H9 (cell line): ENCODE results near the gene BRCA1. TPM values are rescaled to one million over a fixed set of nuclear protein-coding genes. Genes with fewer than 3 reads are reported as not detected.

Experiments
- DNase-seq: peaks from one replicate; pipeline ENCODE4 v3.0.0-alpha.2; 2017
- H2AFZ ChIP-seq: one replicate; pipeline ENCODE4 v1.6.1; 2013; ENCODE audit warnings: mild to moderate bottlenecking, low read length, control low read depth, moderate library complexity
- H2AK5ac ChIP-seq: 2 replicates; pipeline ENCODE4 v1.6.1; 2013; ENCODE audit warnings: low read length, control low read depth, mixed read lengths; ENCODE audit not compliant: insufficient read length
- H2BK120ac ChIP-seq: one replicate; pipeline ENCODE4 v1.6.1; 2013; ENCODE audit warnings: low read depth, mild to moderate bottlenecking, low read length, control low read depth, inconsistent platforms; ENCODE audit not compliant: poor library complexity, severe bottlenecking
- H2BK12ac ChIP-seq: 2 replicates; pipeline ENCODE4 v1.6.1; 2013; ENCODE audit warnings: low read length, control low read depth, mixed read lengths, low read depth; ENCODE audit not compliant: insufficient read length
- H2BK15ac ChIP-seq: 2 replicates; pipeline ENCODE4 v1.6.1; 2013; ENCODE audit warnings: low read depth, low read length, control low read depth
- H2BK20ac ChIP-seq: one replicate; pipeline ENCODE4 v1.6.1; 2013; ENCODE audit warnings: low read depth, mild to moderate bottlenecking, low read length, control low read depth, inconsistent platforms; ENCODE audit not compliant: poor library complexity, severe bottlenecking
- H2BK5ac ChIP-seq: 2 replicates; pipeline ENCODE4 v1.6.1; 2013; ENCODE audit warnings: low read length, control low read depth, mixed read lengths; ENCODE audit not compliant: insufficient read length
- H3K14ac ChIP-seq: 2 replicates; pipeline ENCODE4 v1.6.1; 2013; ENCODE audit warnings: low read length, control low read depth; ENCODE audit not compliant: insufficient read depth
- H3K18ac ChIP-seq: 2 replicates; pipeline ENCODE4 v1.6.1; 2013; ENCODE audit warnings: low read depth, mild to moderate bottlenecking, mixed read lengths, low read length, control low read depth; ENCODE audit not compliant: insufficient read length
- H3K23ac ChIP-seq: 2 replicates; pipeline ENCODE4 v1.6.1; 2013; ENCODE audit warnings: low read length, control low read depth, mixed read lengths, low read depth; ENCODE audit not compliant: insufficient read length
- H3K23me2 ChIP-seq: 2 replicates; pipeline ENCODE4 v1.6.1; 2013; ENCODE audit warnings: low read depth, mild to moderate bottlenecking, mixed read lengths, low read length, control low read depth; ENCODE audit not compliant: insufficient read length, poor library complexity, severe bottlenecking
- H3K27ac ChIP-seq: 2 replicates; pipeline ENCODE4 v1.5.1; 2013; ENCODE audit warnings: low read length, control low read depth, mixed read lengths, low read depth; ENCODE audit not compliant: insufficient read length
- H3K27me3 ChIP-seq: 2 replicates; pipeline ENCODE4 v1.6.1; 2013; ENCODE audit warnings: low read length, control low read depth, inconsistent platforms; ENCODE audit not compliant: insufficient read depth
- H3K4ac ChIP-seq: 2 replicates; pipeline ENCODE4 v1.6.1; 2013; ENCODE audit warnings: low read depth, mild to moderate bottlenecking, control low read depth, inconsistent platforms, low read length, moderate library complexity
- H3K4me1 ChIP-seq: 2 replicates; pipeline ENCODE4 v1.6.1; 2013; ENCODE audit warnings: low read length, control low read depth, inconsistent platforms; ENCODE audit not compliant: insufficient read depth
- H3K4me2 ChIP-seq: 2 replicates; pipeline ENCODE4 v1.6.1; 2013; ENCODE audit warnings: low read length, control low read depth, mixed read lengths; ENCODE audit not compliant: insufficient read length, insufficient read depth
- H3K56ac ChIP-seq: 2 replicates; pipeline ENCODE4 v1.6.1; 2013; ENCODE audit warnings: low read depth, mild to moderate bottlenecking, mixed read lengths, low read length, control low read depth; ENCODE audit not compliant: insufficient read length
- H3K79me1 ChIP-seq: 2 replicates; pipeline ENCODE4 v1.6.1; 2013; ENCODE audit warnings: low read depth, mild to moderate bottlenecking, moderate library complexity, low read length, control low read depth, inconsistent platforms; ENCODE audit not compliant: insufficient read depth, poor library complexity, severe bottlenecking
- H3K79me2 ChIP-seq: 2 replicates; pipeline ENCODE4 v1.6.1; 2013; ENCODE audit warnings: low read length, control low read depth, inconsistent platforms; ENCODE audit not compliant: insufficient read depth
- H3K9ac ChIP-seq: 2 replicates; pipeline ENCODE4 v1.6.1; 2013; ENCODE audit warnings: low read length, control low read depth, mixed read lengths; ENCODE audit not compliant: insufficient read length; ENCODE audit errors: extremely low read depth
- H3K9me3 ChIP-seq: one replicate; pipeline ENCODE4 v1.6.1; 2013; ENCODE audit warnings: low read depth, low read length, inconsistent platforms; ENCODE audit not compliant: control insufficient read depth
- H3T11ph ChIP-seq: one replicate; pipeline ENCODE4 v1.6.1; 2013; ENCODE audit warnings: mild to moderate bottlenecking, low read length, control low read depth, inconsistent platforms
- H4K20me1 ChIP-seq: one replicate; pipeline ENCODE4 v1.6.1; 2013; ENCODE audit not compliant: control insufficient read depth, insufficient read length, insufficient read depth
- H4K5ac ChIP-seq: 2 replicates; pipeline ENCODE4 v1.6.1; 2013; ENCODE audit warnings: low read depth, mild to moderate bottlenecking, mixed read lengths, low read length, control low read depth; ENCODE audit not compliant: insufficient read length
- H4K8ac ChIP-seq: replicated peaks from 2 replicates; pipeline ENCODE4 v1.6.1; 2013; ENCODE audit warnings: low read length, control low read depth, mixed read lengths, low read depth; ENCODE audit not compliant: insufficient read length
- H4K91ac ChIP-seq: 2 replicates; pipeline ENCODE4 v1.6.1; 2013; ENCODE audit warnings: low read depth, mild to moderate bottlenecking, moderate library complexity, mixed read lengths, low read length, control low read depth; ENCODE audit not compliant: insufficient read length
- H3K27ac Mint-ChIP-seq, 3 experiments: 2 replicates in 2 of 3; 3 replicates in 1 of 3; pipeline ENCODE4 v1.8.0; 2020 to 2021; ENCODE audit warnings: mixed read lengths in 3 of 3, mild to moderate bottlenecking in 1 of 3, moderate library complexity in 1 of 3
- H3K27me3 Mint-ChIP-seq: 2 replicates; pipeline ENCODE4 v1.8.0; 2021; ENCODE audit warnings: low read depth, mild to moderate bottlenecking, moderate library complexity, mixed read lengths
- H3K36me3 Mint-ChIP-seq, 3 experiments: 2 replicates in 2 of 3; 3 replicates in 1 of 3; pipeline ENCODE4 v1.8.0; 2020 to 2021; ENCODE audit warnings: low read depth in 3 of 3, mixed read lengths in 3 of 3; ENCODE audit not compliant: insufficient read depth in 1 of 3
- H3K4me1 Mint-ChIP-seq, 2 experiments: 2 replicates each; pipeline ENCODE4 v1.8.0; 2020; ENCODE audit warnings: mixed read lengths in 2 of 2
- H3K4me3 Mint-ChIP-seq, 2 experiments: 2 replicates in 1 of 2; 3 replicates in 1 of 2; pipeline ENCODE4 v1.8.0; 2020 to 2021; ENCODE audit warnings: mild to moderate bottlenecking in 2 of 2, mixed read lengths in 2 of 2, moderate library complexity in 1 of 2
- H3K9me3 Mint-ChIP-seq, 2 experiments: 2 replicates in 1 of 2; 3 replicates in 1 of 2; pipeline ENCODE4 v1.8.0; 2020; ENCODE audit warnings: mild to moderate bottlenecking in 2 of 2, mixed read lengths in 2 of 2, moderate library complexity in 1 of 2
- WGBS: extraction: QIAGEN DNeasy Blood & Tissue Kit; methylation state at CpG from one replicate; pipeline ENCODE4 v1.1.7; 2013; ENCODE audit warnings: missing lambda C conversion rate, low lambda C conversion rate, mixed read lengths; ENCODE audit not compliant: insufficient read length; ENCODE audit errors: extremely low coverage; 5-methylcytosine and 5-hydroxymethylcytosine counted together
- total RNA-seq: library from RNA; stranded (reverse); gene quantifications from 2 replicates; pipeline ENCODE4 v1.2.1, GENCODE V29; 2021
- TF ChIP-seq, protein P1 (sequence below): fragments of 200-600 bp; sonication (generic); conservative IDR thresholded peaks from 3 replicates; pipeline ENCODE4 v1.8.0; 2021; ENCODE audit warnings: antibody characterized with exemption, mild to moderate bottlenecking

The BRCA1 gene
- total RNA-seq, 1 experiment from 2014 or later = 32.3 TPM

DNA sequence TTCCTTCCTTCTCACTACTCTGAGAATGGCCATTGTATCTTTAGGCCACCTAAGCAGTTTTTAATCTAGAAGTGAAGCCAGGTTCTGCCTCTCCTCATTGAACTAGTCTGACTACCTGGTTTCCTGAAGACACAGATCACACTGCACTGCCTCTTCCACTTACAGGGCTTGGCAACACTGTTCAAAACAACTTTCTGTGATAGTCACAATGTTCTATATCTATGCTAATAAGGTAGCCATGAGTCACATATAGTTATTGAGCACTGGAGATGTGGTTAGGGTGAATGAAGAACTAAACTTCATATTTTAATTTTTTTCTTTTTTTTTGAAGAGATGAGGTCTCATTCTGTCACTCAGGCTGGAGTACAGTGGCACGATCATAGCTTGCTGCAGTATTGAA, 73.2 kb downstream of the BRCA1 start:
- Histone ChIP-seq H4K5ac (no peak overlapping the region), H3K27ac (no peak overlapping the region), H3T11ph (no peak overlapping the region), H3K4me2 (no peak overlapping the region), H2BK120ac (no peak overlapping the region), H2AFZ (no peak overlapping the region), H4K91ac (no peak overlapping the region), H2BK20ac (no peak overlapping the region), H2BK12ac (no peak overlapping the region), H2BK15ac (no peak overlapping the region), H4K8ac (no peak overlapping the region), H3K79me2 (no peaks in the 10 kb centered on the region), H2AK5ac (no peak overlapping the region), H3K23me2 (no peaks in the 10 kb centered on the region), H3K27me3 (no peaks in the 10 kb centered on the region), H3K4me1 (no peaks in the 10 kb centered on the region), H3K9ac (no peak overlapping the region), H3K79me1 (no peaks in the 10 kb centered on the region), H3K4ac (no peak overlapping the region), H3K23ac (no peak overlapping the region), H4K20me1 (no peaks in the 10 kb centered on the region), H3K9me3 (no peaks in the 10 kb centered on the region), H3K56ac (no peak overlapping the region), H2BK5ac (no peak overlapping the region), H3K14ac (no peak overlapping the region), H3K18ac (no peak overlapping the region)
- Mint-ChIP-seq H3K27me3 (no peaks in the 10 kb centered on the region), H3K4me1 (peaks cover 4 to 9% of the 10 kb centered on the region in 2 experiments; a peak in 3 of 4 replicates), H3K27ac (no peak overlapping the region), H3K4me3 (no peak overlapping the region), H3K9me3 (no peaks in the 10 kb centered on the region), H3K36me3 (peaks cover 26 to 67% (median 63%) of the 10 kb centered on the region in 3 experiments)
- WGBS = no CpG with 5 or more reads among the region's 1 CpG
- TF ChIP-seq, protein P1, sequence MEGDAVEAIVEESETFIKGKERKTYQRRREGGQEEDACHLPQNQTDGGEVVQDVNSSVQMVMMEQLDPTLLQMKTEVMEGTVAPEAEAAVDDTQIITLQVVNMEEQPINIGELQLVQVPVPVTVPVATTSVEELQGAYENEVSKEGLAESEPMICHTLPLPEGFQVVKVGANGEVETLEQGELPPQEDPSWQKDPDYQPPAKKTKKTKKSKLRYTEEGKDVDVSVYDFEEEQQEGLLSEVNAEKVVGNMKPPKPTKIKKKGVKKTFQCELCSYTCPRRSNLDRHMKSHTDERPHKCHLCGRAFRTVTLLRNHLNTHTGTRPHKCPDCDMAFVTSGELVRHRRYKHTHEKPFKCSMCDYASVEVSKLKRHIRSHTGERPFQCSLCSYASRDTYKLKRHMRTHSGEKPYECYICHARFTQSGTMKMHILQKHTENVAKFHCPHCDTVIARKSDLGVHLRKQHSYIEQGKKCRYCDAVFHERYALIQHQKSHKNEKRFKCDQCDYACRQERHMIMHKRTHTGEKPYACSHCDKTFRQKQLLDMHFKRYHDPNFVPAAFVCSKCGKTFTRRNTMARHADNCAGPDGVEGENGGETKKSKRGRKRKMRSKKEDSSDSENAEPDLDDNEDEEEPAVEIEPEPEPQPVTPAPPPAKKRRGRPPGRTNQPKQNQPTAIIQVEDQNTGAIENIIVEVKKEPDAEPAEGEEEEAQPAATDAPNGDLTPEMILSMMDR = no peak
- DNase-seq = no peak
